ENCODE results near the gene CCK. TPM values are rescaled to one million over a fixed set of nuclear protein-coding genes. Genes with fewer than 3 reads are reported as not detected.

CCK gene
- total and polyA plus RNA-seq, 4 donors = 0.25 TPM; not detected in 3

GRCh38 chr3:42262525-42262924 is 3.5 kb downstream of the CCK start:
- no peak for DNase-seq (ENCODE audit: low spot score)
- Histone ChIP-seq H3K36me3 (ENCODE audit: control insufficient read depth in 4 of 4, insufficient read depth in 3 of 4, low read depth in 1 of 4, low read length in 3 of 4) (no peaks in the 10 kb centered on the region), H3K9ac (ENCODE audit: low read depth in 1 of 2, low read length in 2 of 2) (no peak overlapping the region), H3K4me3 (ENCODE audit: low read depth in 1 of 3, low read length in 3 of 3) (no peak overlapping the region), H3K27ac (ENCODE audit: low read depth in 1 of 2, low read length in 2 of 2) (no peak overlapping the region), H3K4me1 (ENCODE audit: control insufficient read depth in 4 of 4, insufficient read depth in 4 of 4, low read length in 3 of 4) (peaks cover 4 to 12% (median 5%) of the 10 kb centered on the region in 4 donors), H3K9me3 (ENCODE audit: control insufficient read depth in 4 of 4, low read length in 3 of 4) (peaks cover 0 to 8% (median 0%) of the 10 kb centered on the region in 4 donors), H3K27me3 (ENCODE audit: control insufficient read depth in 4 of 4, insufficient read depth in 4 of 4, low read length in 3 of 4) (peaks cover 0 to 9% (median 3%) of the 10 kb centered on the region in 4 donors)
- TF ChIP-seq FOXA2 (IDR thresholded peaks at IDR 0.05) = no peak
- TF ChIP-seq, protein P1, sequence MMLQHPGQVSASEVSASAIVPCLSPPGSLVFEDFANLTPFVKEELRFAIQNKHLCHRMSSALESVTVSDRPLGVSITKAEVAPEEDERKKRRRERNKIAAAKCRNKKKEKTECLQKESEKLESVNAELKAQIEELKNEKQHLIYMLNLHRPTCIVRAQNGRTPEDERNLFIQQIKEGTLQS (IDR thresholded peaks at IDR 0.05) = no peak
- TF ChIP-seq TAF1 (conservative IDR thresholded peaks at IDR 0.05) = no peak
- TF ChIP-seq HNF4A (conservative IDR thresholded peaks at IDR 0.05) = no peak
- 61% methylated on average over 2 of the region's 2 CpGs for WGBS

DNA sequence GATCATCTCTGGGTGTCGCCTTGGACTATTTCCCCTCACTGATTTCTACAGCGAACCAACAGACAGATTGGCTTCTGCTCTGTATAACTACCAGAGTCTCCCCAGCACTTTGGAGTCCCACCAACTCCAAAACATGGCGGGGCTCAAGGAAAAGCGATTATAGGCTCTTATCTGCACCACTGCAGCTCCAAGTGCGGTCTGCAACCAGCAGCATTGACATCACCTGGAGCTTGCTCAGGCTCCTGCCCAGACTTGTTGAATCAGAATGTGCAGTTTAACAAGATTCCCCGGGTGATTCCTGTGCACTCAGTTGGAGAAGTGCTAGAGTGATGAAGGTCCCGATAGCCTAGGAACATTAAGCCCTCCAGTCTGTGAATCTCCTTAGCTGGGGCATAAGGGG is 9.0 kb downstream of the CCK start:
- no peaks in the 10 kb centered on the region for H3K9me3 ChIP-seq (ENCODE audit: control insufficient read depth in 4 of 4, low read length in 3 of 4)
- no peak for DNase-seq (ENCODE audit: low spot score)
- no peaks in the 10 kb centered on the region for H3K4me1 ChIP-seq (ENCODE audit: control insufficient read depth in 4 of 4, insufficient read depth in 4 of 4, low read length in 3 of 4)
- no peak overlapping the region for H3K27ac ChIP-seq (ENCODE audit: low read depth in 1 of 2, low read length in 2 of 2)
- TF ChIP-seq JUND (IDR thresholded peaks at IDR 0.05) = no peak
- no peak for TF ChIP-seq EGR1 (IDR thresholded peaks at IDR 0.05; ENCODE audit: low read depth in 2 of 2)
- no peak for TF ChIP-seq RXRA (IDR thresholded peaks at IDR 0.05)
- no peak for TF ChIP-seq HNF4A (conservative IDR thresholded peaks at IDR 0.05)
- no peak for TF ChIP-seq NR2F2 (IDR thresholded peaks at IDR 0.05)
- no peak for TF ChIP-seq SP1 (IDR thresholded peaks at IDR 0.05)
- no peak for TF ChIP-seq YY1 (IDR thresholded peaks at IDR 0.05)
- TF ChIP-seq TAF1 (conservative IDR thresholded peaks at IDR 0.05) = no peak
- no peak for TF ChIP-seq HNF4G (IDR thresholded peaks at IDR 0.05)
- TF ChIP-seq, protein P1 (IDR thresholded peaks at IDR 0.05) = no peak
- TF ChIP-seq, protein P2, sequence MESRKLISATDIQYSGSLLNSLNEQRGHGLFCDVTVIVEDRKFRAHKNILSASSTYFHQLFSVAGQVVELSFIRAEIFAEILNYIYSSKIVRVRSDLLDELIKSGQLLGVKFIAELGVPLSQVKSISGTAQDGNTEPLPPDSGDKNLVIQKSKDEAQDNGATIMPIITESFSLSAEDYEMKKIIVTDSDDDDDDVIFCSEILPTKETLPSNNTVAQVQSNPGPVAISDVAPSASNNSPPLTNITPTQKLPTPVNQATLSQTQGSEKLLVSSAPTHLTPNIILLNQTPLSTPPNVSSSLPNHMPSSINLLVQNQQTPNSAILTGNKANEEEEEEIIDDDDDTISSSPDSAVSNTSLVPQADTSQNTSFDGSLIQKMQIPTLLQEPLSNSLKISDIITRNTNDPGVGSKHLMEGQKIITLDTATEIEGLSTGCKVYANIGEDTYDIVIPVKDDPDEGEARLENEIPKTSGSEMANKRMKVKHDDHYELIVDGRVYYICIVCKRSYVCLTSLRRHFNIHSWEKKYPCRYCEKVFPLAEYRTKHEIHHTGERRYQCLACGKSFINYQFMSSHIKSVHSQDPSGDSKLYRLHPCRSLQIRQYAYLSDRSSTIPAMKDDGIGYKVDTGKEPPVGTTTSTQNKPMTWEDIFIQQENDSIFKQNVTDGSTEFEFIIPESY (IDR thresholded peaks at IDR 0.05) = no peak
- TF ChIP-seq CTCF (IDR thresholded peaks at IDR 0.05; ENCODE audit: low read depth, low read length, missing input control) = no peak
- no peak for TF ChIP-seq FOXA1 (IDR thresholded peaks at IDR 0.05)
- TF ChIP-seq, protein P3, sequence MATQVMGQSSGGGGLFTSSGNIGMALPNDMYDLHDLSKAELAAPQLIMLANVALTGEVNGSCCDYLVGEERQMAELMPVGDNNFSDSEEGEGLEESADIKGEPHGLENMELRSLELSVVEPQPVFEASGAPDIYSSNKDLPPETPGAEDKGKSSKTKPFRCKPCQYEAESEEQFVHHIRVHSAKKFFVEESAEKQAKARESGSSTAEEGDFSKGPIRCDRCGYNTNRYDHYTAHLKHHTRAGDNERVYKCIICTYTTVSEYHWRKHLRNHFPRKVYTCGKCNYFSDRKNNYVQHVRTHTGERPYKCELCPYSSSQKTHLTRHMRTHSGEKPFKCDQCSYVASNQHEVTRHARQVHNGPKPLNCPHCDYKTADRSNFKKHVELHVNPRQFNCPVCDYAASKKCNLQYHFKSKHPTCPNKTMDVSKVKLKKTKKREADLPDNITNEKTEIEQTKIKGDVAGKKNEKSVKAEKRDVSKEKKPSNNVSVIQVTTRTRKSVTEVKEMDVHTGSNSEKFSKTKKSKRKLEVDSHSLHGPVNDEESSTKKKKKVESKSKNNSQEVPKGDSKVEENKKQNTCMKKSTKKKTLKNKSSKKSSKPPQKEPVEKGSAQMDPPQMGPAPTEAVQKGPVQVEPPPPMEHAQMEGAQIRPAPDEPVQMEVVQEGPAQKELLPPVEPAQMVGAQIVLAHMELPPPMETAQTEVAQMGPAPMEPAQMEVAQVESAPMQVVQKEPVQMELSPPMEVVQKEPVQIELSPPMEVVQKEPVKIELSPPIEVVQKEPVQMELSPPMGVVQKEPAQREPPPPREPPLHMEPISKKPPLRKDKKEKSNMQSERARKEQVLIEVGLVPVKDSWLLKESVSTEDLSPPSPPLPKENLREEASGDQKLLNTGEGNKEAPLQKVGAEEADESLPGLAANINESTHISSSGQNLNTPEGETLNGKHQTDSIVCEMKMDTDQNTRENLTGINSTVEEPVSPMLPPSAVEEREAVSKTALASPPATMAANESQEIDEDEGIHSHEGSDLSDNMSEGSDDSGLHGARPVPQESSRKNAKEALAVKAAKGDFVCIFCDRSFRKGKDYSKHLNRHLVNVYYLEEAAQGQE (IDR thresholded peaks at IDR 0.05) = no peak
- TF ChIP-seq RAD21 (IDR thresholded peaks at IDR 0.05) = no peak
- H3K9ac ChIP-seq (ENCODE audit: low read depth in 1 of 2, low read length in 2 of 2) = no peak overlapping the region
- WGBS = 74% methylated on average over 7 of the region's 7 CpGs
- H3K27me3 ChIP-seq (ENCODE audit: control insufficient read depth in 4 of 4, insufficient read depth in 4 of 4, low read length in 3 of 4) = peaks cover 0 to 8% (median 0%) of the 10 kb centered on the region in 4 donors
- H3K4me3 ChIP-seq (ENCODE audit: low read depth in 1 of 3, low read length in 3 of 3) = no peak overlapping the region
- no peaks in the 10 kb centered on the region for H3K36me3 ChIP-seq (ENCODE audit: control insufficient read depth in 4 of 4, insufficient read depth in 3 of 4, low read depth in 1 of 4, low read length in 3 of 4)
